HepG2 (cell line): ENCODE results near the gene PRDM12. TPM values are rescaled to one million over a fixed set of nuclear protein-coding genes. Genes with fewer than 3 reads are reported as not detected.

Source experiments
- ARID5B ChIP-seq: IDR thresholded peaks from 2 replicates; pipeline ENCODE4 v1.4.0; 2020; ENCODE audit warnings: mild to moderate bottlenecking, missing genetic modification reagents
- ARNT2 ChIP-seq: sonication (generic); formaldehyde crosslinking; IDR thresholded peaks from 2 replicates; pipeline ENCODE4 v1.8.0; 2022; ENCODE audit warnings: mild to moderate bottlenecking, low read depth, missing genetic modification reagents, moderate library complexity
- CTCF ChIP-seq: sonication (generic); formaldehyde crosslinking; IDR thresholded peaks from 2 replicates; pipeline ENCODE4 v1.5.0; 2020; ENCODE audit warnings: mild to moderate bottlenecking, missing genetic modification reagents, moderate library complexity
- FOXJ3 ChIP-seq: sonication (generic); formaldehyde crosslinking; IDR thresholded peaks from 2 replicates; pipeline ENCODE4 v1.4.0; 2020; ENCODE audit warnings: missing genetic modification reagents, mild to moderate bottlenecking, borderline replicate concordance
- HES4 ChIP-seq: sonication (generic); formaldehyde crosslinking; IDR thresholded peaks from 2 replicates; pipeline ENCODE4 v1.9.0; 2021; ENCODE audit warnings: mild to moderate bottlenecking, missing genetic modification reagents, borderline replicate concordance
- ISX ChIP-seq: sonication (generic); formaldehyde crosslinking; conservative IDR thresholded peaks from 2 replicates; pipeline ENCODE4 v1.5.0; 2020; ENCODE audit warnings: missing genetic modification reagents
- MAFG ChIP-seq: sonication (generic); formaldehyde crosslinking; IDR thresholded peaks from 2 replicates; pipeline ENCODE4 v1.5.1; 2020; ENCODE audit warnings: mild to moderate bottlenecking, missing genetic modification reagents
- MIER2 ChIP-seq: IDR thresholded peaks from 2 replicates; pipeline ENCODE4 v1.6.1; 2016; ENCODE audit warnings: missing biosample characterization, missing genetic modification reagents
- NCOA1 ChIP-seq: sonication (generic); formaldehyde crosslinking; IDR thresholded peaks from 2 replicates; pipeline ENCODE4 v1.9.0; 2021; ENCODE audit warnings: missing genetic modification reagents
- RFXANK ChIP-seq: IDR thresholded peaks from 2 replicates; pipeline ENCODE4 v1.6.1; 2016
- SPEN ChIP-seq: sonication (generic); formaldehyde crosslinking; IDR thresholded peaks from 2 replicates; pipeline ENCODE4 v1.5.1; 2020; ENCODE audit warnings: low read depth, mild to moderate bottlenecking, missing genetic modification reagents
- U2AF1 ChIP-seq: fragments of 200-400 bp; formaldehyde crosslinking; optimal IDR thresholded peaks from 2 replicates; pipeline ENCODE3; 2017; ENCODE audit warnings: mild to moderate bottlenecking, low read depth, low read length
- ZBTB4 ChIP-seq: sonication (generic); formaldehyde crosslinking; IDR thresholded peaks from 2 replicates; pipeline ENCODE4 v1.4.0; 2020; ENCODE audit warnings: missing genetic modification reagents, mild to moderate bottlenecking, borderline replicate concordance
- ZNF276 ChIP-seq: sonication (generic); formaldehyde crosslinking; IDR thresholded peaks from 2 replicates; pipeline ENCODE4 v1.4.0; 2020; ENCODE audit warnings: mild to moderate bottlenecking, low read depth, missing genetic modification reagents
- ZNF282 ChIP-seq: fragments of 450-650 bp; IDR thresholded peaks from 2 replicates; pipeline ENCODE4 v1.6.1; 2018; ENCODE audit not compliant: partially characterized antibody
- ZNF317 ChIP-seq: sonication (generic); formaldehyde crosslinking; IDR thresholded peaks from 2 replicates; pipeline ENCODE4 v1.5.0; 2020; ENCODE audit warnings: mild to moderate bottlenecking, missing genetic modification reagents
- ZNF430 ChIP-seq: sonication (generic); formaldehyde crosslinking; IDR thresholded peaks from 2 replicates; pipeline ENCODE4 v1.9.0; 2021; ENCODE audit warnings: mild to moderate bottlenecking, missing genetic modification reagents
- ZNF737 ChIP-seq: sonication (generic); formaldehyde crosslinking; IDR thresholded peaks from 2 replicates; pipeline ENCODE4 v1.5.0; 2020; ENCODE audit warnings: missing genetic modification reagents, mild to moderate bottlenecking, borderline replicate concordance
- polyA plus RNA-seq, 8 experiments: library from polyadenylated mRNA; depleted of rRNA in 3 of 8; stranded (reverse) in 7 of 8; unstranded in 1 of 8; fragments of >200 nt; fragmentation: Illumina TruSeq in 4 of 8; extraction: Trizol in 4 of 8; gene quantifications; 2 replicates each; pipeline versions ENCODE4 v1.2.1 to v1.2.3, GENCODE V29; 2011 to 2016; ENCODE audit warnings: low read depth in 4 of 8, missing spikeins in 1 of 8, mixed read lengths in 1 of 8; ENCODE audit not compliant: insufficient read depth in 1 of 8
- total RNA-seq, 5 experiments: library from RNA; depleted of rRNA; stranded (reverse); fragments of >200 nt; fragmentation: Illumina TruSeq; extraction: Trizol; gene quantifications; 2 replicates each; pipeline ENCODE4 v1.2.3, GENCODE V29; 2016; ENCODE audit warnings: low read depth in 1 of 5

The PRDM12 gene
- total and polyA plus RNA-seq, 2 of the 13 experiments (the other 11 are each of a cell fraction or from before 2014, with no cell fraction given), result 0.04 to 0.07 TPM

- TF ChIP-seq ZBTB4 (CRISPR knock-in tag) (peak; percentile 67; the same call in 1 of the 2 replicates), CTCF (CRISPR knock-in tag) (no peak), MAFG (CRISPR knock-in tag) (no peak), ISX (0 out of 2 replicates have a peak, but pooled peaks have one; percentile 56), ZNF317 (CRISPR knock-in tag) (peak; percentile 58; the same call in 1 of the 2 replicates), ZNF276 (peak; percentile 24; the same call in 1 of the 2 replicates), FOXJ3 (CRISPR knock-in tag) (no peak), SPEN (CRISPR knock-in tag) (no peak; the same call in 1 of the 2 replicates), MIER2 (CRISPR knock-in tag) (no peak), NCOA1 (CRISPR knock-in tag) (no peak), ZNF282 (no peak), ARID5B (CRISPR knock-in tag) (no peak), ZNF737 (CRISPR knock-in tag) (no peak; the same call in 1 of the 2 replicates), ZNF430 (0 out of 2 replicates have a peak, but pooled peaks have one; percentile 56), HES4 (CRISPR knock-in tag) (0 out of 2 replicates have a peak, but pooled peaks have one; percentile 76), U2AF1 (no peak), RFXANK (CRISPR knock-in tag) (no peak), ARNT2 (CRISPR knock-in tag) (peak; percentile 15; the same call in 1 of the 2 replicates)
These were observed 48.3 kb downstream of the PRDM12 start (continued) for GRCh38 chr9:130712564-130713285.
